ENCODE results near the gene ZFYVE9.

DNA sequence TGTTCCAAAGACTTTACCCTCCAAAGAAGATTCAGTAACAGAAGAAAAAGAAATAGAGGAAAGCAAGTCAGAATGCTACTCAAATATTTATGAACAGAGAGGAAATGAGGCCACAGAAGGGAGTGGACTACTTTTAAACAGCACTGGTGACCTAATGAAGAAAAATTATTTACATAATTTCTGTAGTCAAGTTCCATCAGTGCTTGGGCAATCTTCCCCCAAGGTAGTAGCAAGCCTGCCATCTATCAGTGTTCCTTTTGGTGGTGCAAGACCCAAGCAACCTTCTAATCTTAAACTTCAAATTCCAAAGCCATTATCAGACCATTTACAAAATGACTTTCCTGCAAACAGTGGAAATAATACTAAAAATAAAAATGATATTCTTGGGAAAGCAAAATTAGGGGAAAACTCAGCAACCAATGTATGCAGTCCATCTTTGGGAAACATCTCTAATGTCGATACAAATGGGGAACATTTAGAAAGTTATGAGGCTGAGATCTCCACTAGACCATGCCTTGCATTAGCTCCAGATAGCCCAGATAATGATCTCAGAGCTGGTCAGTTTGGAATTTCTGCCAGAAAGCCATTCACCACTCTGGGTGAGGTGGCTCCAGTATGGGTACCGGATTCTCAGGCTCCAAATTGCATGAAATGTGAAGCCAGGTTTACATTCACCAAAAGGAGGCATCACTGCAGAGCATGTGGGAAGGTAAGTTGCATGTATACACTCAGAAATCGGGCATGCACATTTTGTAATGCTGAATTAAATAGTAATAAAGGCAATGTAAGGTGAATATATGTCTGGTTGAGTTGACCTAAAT, 97.2 kb downstream of the ZFYVE9 start:
- TF ChIP-seq CTCF (IDR thresholded peaks at IDR 0.05) (no peak), POLR2A (IDR thresholded peaks at IDR 0.05) (no peak)

Measured in adrenal gland (tissue), 5 donors.